Endothelial cell of umbilical vein (primary cell): ENCODE data around the gene TCN2. TPM values are rescaled to one million over a fixed set of nuclear protein-coding genes. Genes with fewer than 3 reads are reported as not detected.

ENCODE experiments used
- BruUV-seq: library from RNA; stranded (reverse); fragments of 400-500 nt; replicated peaks from 2 replicates; lab custom pipeline; 2021; lab: Mats Ljungman, UMichigan
- CTCF ChIA-PET: fragments of 300-600, 350-600 bp; sonication (Branson Sonifier 250); formaldehyde crosslinking; loops from one replicate; lab custom pipeline; 2021; ENCODE audit warnings: antibody characterized with exemption, inconsistent platforms; lab: Charles Lee
- POLR2A ChIA-PET: fragments of 300-600, 350-600 bp; sonication (Branson Sonifier 250); formaldehyde crosslinking; loops from one replicate; lab custom pipeline; 2021; ENCODE audit warnings: antibody characterized with exemption, inconsistent platforms; lab: Charles Lee
- DNase-seq: peaks from one replicate; pipeline ENCODE4 v3.0.0-alpha.2; 2011; ENCODE audit warnings: low read depth, low spot score
- FAIRE-seq: peaks from 2 replicates; lab custom pipeline; 2011; peaks lifted over from hg19 to GRCh38; lab: Jason Lieb, UNC
- H2AFZ ChIP-seq: 2 replicates; pipeline ENCODE4 v1.6.0; 2012; ENCODE audit warnings: low read depth, low read length, control low read depth, inconsistent platforms
- H3K27ac ChIP-seq: 2 replicates; pipeline ENCODE4 v1.5.1; 2011; ENCODE audit warnings: low read depth, mild to moderate bottlenecking, control low read depth, low read length, moderate library complexity; ENCODE audit not compliant: insufficient read depth
- H3K27me3 ChIP-seq, 2 experiments: 2 replicates each; pipeline versions ENCODE4 v1.6.0 to v1.6.1; 2011; ENCODE audit warnings: low read length in 2 of 2, mixed read lengths in 1 of 2; ENCODE audit not compliant: control insufficient read depth in 2 of 2, insufficient read depth in 2 of 2
- H3K36me3 ChIP-seq, 2 experiments: 2 replicates in 1 of 2; 3 replicates in 1 of 2; pipeline ENCODE4 v1.5.1; 2011; ENCODE audit warnings: low read length in 2 of 2, mild to moderate bottlenecking in 1 of 2, moderate library complexity in 1 of 2; ENCODE audit not compliant: control insufficient read depth in 2 of 2, insufficient read depth in 2 of 2; ENCODE audit errors: extremely low read depth in 1 of 2
- H3K4me1 ChIP-seq: 3 replicates; pipeline ENCODE4 v1.5.1; 2011; ENCODE audit warnings: mild to moderate bottlenecking, low read length; ENCODE audit not compliant: control insufficient read depth, insufficient read depth; ENCODE audit errors: extremely low read depth
- H3K4me2 ChIP-seq: 2 replicates; pipeline ENCODE4 v1.6.1; 2011; ENCODE audit warnings: low read length, control low read depth, mixed read lengths; ENCODE audit not compliant: insufficient read depth
- H3K4me3 ChIP-seq, 3 experiments: fragments of 200-600 bp in 1 of 3; sonication (generic), shearing (Covaris generic) in 1 of 3; replicated peaks in 1 of 3; 2 replicates each; pipeline ENCODE4 v1.5.1; 2011 to 2016; ENCODE audit warnings: control low read depth in 3 of 3, low read length in 3 of 3, mild to moderate bottlenecking in 2 of 3, inconsistent platforms in 1 of 3, low read depth in 1 of 3, moderate library complexity in 1 of 3; ENCODE audit not compliant: insufficient read depth in 1 of 3
- H3K79me2 ChIP-seq: 2 replicates; pipeline ENCODE4 v1.6.0; 2012; ENCODE audit warnings: low read length, inconsistent platforms; ENCODE audit not compliant: control insufficient read depth, insufficient read depth
- H3K9ac ChIP-seq: replicated peaks from 2 replicates; pipeline ENCODE3; 2011; ENCODE audit warnings: low read length, control low read depth; ENCODE audit not compliant: insufficient read depth; ENCODE audit errors: extremely low read depth
- H3K9me1 ChIP-seq: replicated peaks from 3 replicates; pipeline ENCODE4 v1.6.0; 2011; ENCODE audit warnings: mild to moderate bottlenecking, low read length; ENCODE audit not compliant: control insufficient read depth, insufficient read depth; ENCODE audit errors: extremely low read depth
- H3K9me3 ChIP-seq: replicated peaks from 2 replicates; pipeline ENCODE4 v1.5.1; 2012; ENCODE audit warnings: low read length, inconsistent platforms; ENCODE audit not compliant: control insufficient read depth, insufficient read depth
- H4K20me1 ChIP-seq: replicated peaks from 2 replicates; pipeline ENCODE3; 2011; ENCODE audit warnings: mild to moderate bottlenecking, low read length; ENCODE audit not compliant: control insufficient read depth, insufficient read depth; ENCODE audit errors: extremely low read depth
- EZH2 ChIP-seq: IDR thresholded peaks from 2 replicates; pipeline ENCODE4 v1.6.1; 2012; ENCODE audit warnings: borderline replicate concordance, low read depth, mild to moderate bottlenecking, moderate library complexity, low read length, inconsistent platforms; ENCODE audit not compliant: severe bottlenecking
- GATA2 ChIP-seq: IDR thresholded peaks from 2 replicates; pipeline ENCODE4 v1.7.0; 2011; ENCODE audit warnings: low read depth, mild to moderate bottlenecking, moderate library complexity, mixed read lengths, low read length; ENCODE audit not compliant: insufficient read length, insufficient read depth
- JUN ChIP-seq: IDR thresholded peaks from 2 replicates; pipeline ENCODE4 v1.6.1; 2011; ENCODE audit warnings: borderline replicate concordance, low read depth; ENCODE audit not compliant: insufficient read length, insufficient read depth
- MYC ChIP-seq: IDR thresholded peaks from one replicate; pipeline ENCODE4 v1.6.1; 2011; ENCODE audit warnings: mild to moderate bottlenecking, low read depth, low read length
- POLR2A ChIP-seq: IDR thresholded peaks from 2 replicates; pipeline ENCODE4 v1.6.1; 2012; ENCODE audit warnings: low read depth, mild to moderate bottlenecking, control low read depth, low read length
- dilution Hi-C: fragments of 300-500 bp; cut with MboI; formaldehyde crosslinking; loops from one replicate; pipeline ENCODE4 v1.15.0; 2019; ENCODE audit warnings: low sequenced_read_pairs; ENCODE audit not compliant: extremely low pct_ligation_motif_present
- intact Hi-C: fragments of 100-400 bp; cut with micrococcal nuclease; formaldehyde crosslinking; loops from one replicate; pipeline ENCODE4 v1.10.0; 2022
- polyA plus RNA-seq, 4 experiments: library from polyadenylated mRNA; depleted of rRNA in 3 of 4; stranded (reverse) in 3 of 4; unstranded in 1 of 4; fragments of >200 nt; gene quantifications; 2 replicates each; pipeline versions ENCODE4 v1.2.1 to v1.2.3, GENCODE V29; 2011 to 2012; ENCODE audit warnings: missing spikeins in 1 of 4
- total RNA-seq: library from RNA; stranded (reverse); gene quantifications from 2 replicates; pipeline ENCODE4 v1.2.3, GENCODE V29; 2021
- TF ChIP-seq, protein P1 (sequence below), 2 donors: IDR thresholded peaks; 1 replicate in 1 of 2; 2 replicates in 1 of 2; pipeline ENCODE4 v1.5.1; 2011; ENCODE audit warnings: low read length in 2 of 2, mild to moderate bottlenecking in 2 of 2, moderate library complexity in 2 of 2, control low read depth in 1 of 2, inconsistent platforms in 1 of 2, low read depth in 1 of 2; ENCODE audit not compliant: insufficient read depth in 1 of 2; ENCODE audit errors: extremely low read depth in 1 of 2
- TF ChIP-seq, protein P2 (sequence below): IDR thresholded peaks from 2 replicates; pipeline ENCODE4 v1.6.1; 2011; ENCODE audit not compliant: insufficient read depth, insufficient read length

TCN2 gene
- total and polyA plus RNA-seq, 2 donors (not counting 3 experiments of a cell fraction or from before 2014, with no cell fraction given): 80.6 to 188 TPM

DNA sequence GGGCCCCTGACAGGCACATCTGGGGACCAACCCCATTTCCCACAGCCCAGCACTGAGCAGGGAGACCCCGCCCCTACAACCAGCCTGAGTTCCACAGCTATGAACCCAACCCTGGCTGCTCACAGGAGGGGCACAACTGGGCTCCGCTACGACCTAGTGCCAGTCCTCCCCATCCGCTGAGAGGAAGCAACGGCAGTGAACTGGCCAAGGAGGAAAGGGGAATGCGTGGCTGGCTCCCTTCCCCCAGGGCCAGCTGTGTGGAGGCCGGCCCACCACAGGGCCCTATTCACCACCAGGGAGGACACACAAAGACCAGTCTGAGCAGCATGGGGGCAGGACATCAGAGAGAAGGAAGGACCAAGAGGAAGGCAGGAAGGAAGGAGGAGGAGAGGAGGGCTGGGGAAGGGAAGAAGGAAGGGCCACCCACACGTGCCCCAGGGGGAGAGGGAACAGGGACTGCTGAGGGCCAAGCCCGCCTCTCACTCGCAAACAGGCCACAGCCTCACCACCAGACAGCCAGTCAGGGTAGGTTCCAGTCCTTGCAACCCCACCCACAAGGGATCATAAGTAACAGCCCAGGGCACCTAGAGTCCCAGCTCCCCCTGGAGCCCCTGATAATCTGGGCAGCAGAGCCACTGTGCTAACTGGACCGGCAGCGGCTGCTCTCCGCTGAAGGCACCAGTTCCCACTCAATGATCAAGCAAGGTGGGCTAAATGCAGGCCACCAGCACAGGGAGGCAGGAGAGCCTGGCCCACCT lies 24.0 kb upstream of the TCN2 start:
- peak; percentile 55 for FAIRE-seq
- POLR2A ChIA-PET: interaction anchor here (0.6 kb wide), 1 partner anchor 639 kb away, joined by 3 read pairs; no protein-coding TSS in a partner anchor
- intact Hi-C loops (no loop called here), dilution Hi-C loops (no loop called here)
- H3K9ac ChIP-seq: no peak overlapping the region
- no peaks in the 10 kb centered on the region for H3K27me3 ChIP-seq
- peak; percentile 54 for DNase-seq
- H3K4me3 ChIP-seq: no peak overlapping the region
- peak overlapping the region; percentile 6 for H3K27ac ChIP-seq
- H3K36me3 ChIP-seq: peaks cover 27 to 68% of the 10 kb centered on the region in 2 experiments
- H3K79me2 ChIP-seq: no peaks in the 10 kb centered on the region
- H3K9me1 ChIP-seq: no peaks in the 10 kb centered on the region
- CTCF ChIA-PET: interaction anchor here (1.1 to 1.8 kb wide), 3 partner anchors 18 to 52 kb away, joined by 3 to 7 read pairs (median 3); no protein-coding TSS in a partner anchor
- BruUV-seq: no TSS peak
- no peak overlapping the region for H3K4me2 ChIP-seq
- H2AFZ ChIP-seq: no peak overlapping the region
- peaks cover 17% of the 10 kb centered on the region for H3K4me1 ChIP-seq
- H3K9me3 ChIP-seq: no peaks in the 10 kb centered on the region
- H4K20me1 ChIP-seq: no peaks in the 10 kb centered on the region
- no peak for TF ChIP-seq JUN
- no peak for TF ChIP-seq MYC
- TF ChIP-seq POLR2A: no peak
- TF ChIP-seq, protein P1, sequence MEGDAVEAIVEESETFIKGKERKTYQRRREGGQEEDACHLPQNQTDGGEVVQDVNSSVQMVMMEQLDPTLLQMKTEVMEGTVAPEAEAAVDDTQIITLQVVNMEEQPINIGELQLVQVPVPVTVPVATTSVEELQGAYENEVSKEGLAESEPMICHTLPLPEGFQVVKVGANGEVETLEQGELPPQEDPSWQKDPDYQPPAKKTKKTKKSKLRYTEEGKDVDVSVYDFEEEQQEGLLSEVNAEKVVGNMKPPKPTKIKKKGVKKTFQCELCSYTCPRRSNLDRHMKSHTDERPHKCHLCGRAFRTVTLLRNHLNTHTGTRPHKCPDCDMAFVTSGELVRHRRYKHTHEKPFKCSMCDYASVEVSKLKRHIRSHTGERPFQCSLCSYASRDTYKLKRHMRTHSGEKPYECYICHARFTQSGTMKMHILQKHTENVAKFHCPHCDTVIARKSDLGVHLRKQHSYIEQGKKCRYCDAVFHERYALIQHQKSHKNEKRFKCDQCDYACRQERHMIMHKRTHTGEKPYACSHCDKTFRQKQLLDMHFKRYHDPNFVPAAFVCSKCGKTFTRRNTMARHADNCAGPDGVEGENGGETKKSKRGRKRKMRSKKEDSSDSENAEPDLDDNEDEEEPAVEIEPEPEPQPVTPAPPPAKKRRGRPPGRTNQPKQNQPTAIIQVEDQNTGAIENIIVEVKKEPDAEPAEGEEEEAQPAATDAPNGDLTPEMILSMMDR (IDR thresholded peaks at IDR 0.05; ENCODE audit: extremely low read depth in 1 of 2, insufficient read depth in 1 of 2, low read depth in 1 of 2, low read length in 2 of 2): no peak

DNA sequence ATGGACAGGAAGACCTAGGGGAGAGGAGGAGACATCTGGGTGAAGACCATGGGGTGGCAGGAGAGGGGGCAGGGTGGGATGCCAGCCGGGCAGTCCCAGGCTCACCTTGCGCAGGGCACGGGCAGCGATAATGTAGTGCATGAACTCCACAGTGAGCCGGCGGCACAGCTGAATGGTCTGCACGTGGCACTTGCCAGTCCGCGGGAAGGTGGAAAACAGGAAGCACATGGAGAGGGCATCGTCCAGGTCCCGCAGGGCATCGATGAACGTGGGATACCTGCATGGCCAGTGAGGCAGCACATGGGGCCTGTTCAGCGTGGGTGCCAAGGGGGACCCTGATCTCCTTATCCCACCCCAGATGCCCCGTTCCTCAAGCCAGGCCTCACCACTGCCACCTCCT lies 22.5 kb upstream of the TCN2 start:
- H3K79me2 ChIP-seq: peaks cover 4% of the 10 kb centered on the region
- H3K27ac ChIP-seq: no peak overlapping the region
- no peaks in the 10 kb centered on the region for H3K27me3 ChIP-seq
- no peak for DNase-seq
- H3K9ac ChIP-seq: no peak overlapping the region
- CTCF ChIA-PET: no interaction called here
- H3K9me1 ChIP-seq: no peaks in the 10 kb centered on the region
- H4K20me1 ChIP-seq: no peaks in the 10 kb centered on the region
- no peak overlapping the region for H3K4me2 ChIP-seq
- no peak overlapping the region for H3K4me3 ChIP-seq
- TF ChIP-seq, protein P1 (IDR thresholded peaks at IDR 0.05; ENCODE audit: extremely low read depth in 1 of 2, insufficient read depth in 1 of 2, low read depth in 1 of 2, low read length in 2 of 2): no peak
- TF ChIP-seq MYC (no peak), GATA2 (no peak), EZH2 (no peak)
- TF ChIP-seq, protein P2, sequence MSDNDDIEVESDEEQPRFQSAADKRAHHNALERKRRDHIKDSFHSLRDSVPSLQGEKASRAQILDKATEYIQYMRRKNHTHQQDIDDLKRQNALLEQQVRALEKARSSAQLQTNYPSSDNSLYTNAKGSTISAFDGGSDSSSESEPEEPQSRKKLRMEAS: no peak
- H3K4me1 ChIP-seq: peaks cover 17% of the 10 kb centered on the region
- H3K9me3 ChIP-seq: no peaks in the 10 kb centered on the region
- no peak for FAIRE-seq
- dilution Hi-C loops: no loop called here
- H2AFZ ChIP-seq: no peak overlapping the region
- intact Hi-C loops: no loop called here
- POLR2A ChIA-PET: no interaction called here
- peaks cover 29 to 66% of the 10 kb centered on the region in 2 experiments for H3K36me3 ChIP-seq
- no TSS peak for BruUV-seq
